Measurements from ENCODE around the gene SCCPDH.
A peak's percentile ranks its signal among the peaks of the same experiment; 100 is the strongest.

Gene SCCPDH

DNA sequence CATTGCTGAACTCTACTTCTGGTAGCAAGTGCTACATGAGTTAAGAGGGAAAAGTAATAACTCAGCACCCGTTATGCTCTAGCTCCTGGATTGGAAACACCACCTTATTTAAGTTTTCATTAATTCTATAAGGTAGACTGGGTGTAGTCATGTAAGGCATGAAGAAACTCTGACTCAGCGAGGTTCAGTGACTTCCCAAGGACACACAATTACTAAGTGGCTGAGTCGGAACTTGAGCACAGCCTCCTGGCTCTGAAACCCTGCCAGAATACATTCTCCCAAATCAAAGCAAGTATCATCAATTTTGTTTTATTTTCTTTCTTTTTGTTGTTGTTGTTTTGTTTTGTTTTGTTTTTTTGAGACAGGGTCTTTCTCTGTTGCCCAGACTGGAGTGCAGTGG is 29.1 kb upstream of the SCCPDH start:
- no peaks in the 10 kb centered on the region for H3K79me2 ChIP-seq (ENCODE audit: low read length)
- H4K20me1 ChIP-seq (ENCODE audit: insufficient read depth, low read length), result no peaks in the 10 kb centered on the region
- H3K4me3 ChIP-seq (ENCODE audit: low read length), result no peak overlapping the region
- H3K4me1 ChIP-seq (ENCODE audit: low read length), result peaks cover 19% of the 10 kb centered on the region
- H3K9ac ChIP-seq (ENCODE audit: low read length), result no peak overlapping the region
- H3K9me3 ChIP-seq (ENCODE audit: insufficient read depth, low read length), result no peaks in the 10 kb centered on the region
- H3K36me3 ChIP-seq (replicated peaks; ENCODE audit: low read depth, low read length), result no peaks in the 10 kb centered on the region
- no peak overlapping the region for H3K4me2 ChIP-seq (ENCODE audit: low read length)
- H3K27ac ChIP-seq (ENCODE audit: low read length), result no peak overlapping the region
- TF ChIP-seq EZH2phosphoT487 (IDR thresholded peaks at IDR 0.05; ENCODE audit: low read depth), result no peak
- TF ChIP-seq, protein P1, sequence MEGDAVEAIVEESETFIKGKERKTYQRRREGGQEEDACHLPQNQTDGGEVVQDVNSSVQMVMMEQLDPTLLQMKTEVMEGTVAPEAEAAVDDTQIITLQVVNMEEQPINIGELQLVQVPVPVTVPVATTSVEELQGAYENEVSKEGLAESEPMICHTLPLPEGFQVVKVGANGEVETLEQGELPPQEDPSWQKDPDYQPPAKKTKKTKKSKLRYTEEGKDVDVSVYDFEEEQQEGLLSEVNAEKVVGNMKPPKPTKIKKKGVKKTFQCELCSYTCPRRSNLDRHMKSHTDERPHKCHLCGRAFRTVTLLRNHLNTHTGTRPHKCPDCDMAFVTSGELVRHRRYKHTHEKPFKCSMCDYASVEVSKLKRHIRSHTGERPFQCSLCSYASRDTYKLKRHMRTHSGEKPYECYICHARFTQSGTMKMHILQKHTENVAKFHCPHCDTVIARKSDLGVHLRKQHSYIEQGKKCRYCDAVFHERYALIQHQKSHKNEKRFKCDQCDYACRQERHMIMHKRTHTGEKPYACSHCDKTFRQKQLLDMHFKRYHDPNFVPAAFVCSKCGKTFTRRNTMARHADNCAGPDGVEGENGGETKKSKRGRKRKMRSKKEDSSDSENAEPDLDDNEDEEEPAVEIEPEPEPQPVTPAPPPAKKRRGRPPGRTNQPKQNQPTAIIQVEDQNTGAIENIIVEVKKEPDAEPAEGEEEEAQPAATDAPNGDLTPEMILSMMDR (IDR thresholded peaks at IDR 0.05; ENCODE audit: low read depth, low read length), result no peak
- H3K27me3 ChIP-seq (ENCODE audit: low read depth, low read length), result no peaks in the 10 kb centered on the region
- H2AFZ ChIP-seq (ENCODE audit: low read depth, low read length), result no peak overlapping the region

DNA sequence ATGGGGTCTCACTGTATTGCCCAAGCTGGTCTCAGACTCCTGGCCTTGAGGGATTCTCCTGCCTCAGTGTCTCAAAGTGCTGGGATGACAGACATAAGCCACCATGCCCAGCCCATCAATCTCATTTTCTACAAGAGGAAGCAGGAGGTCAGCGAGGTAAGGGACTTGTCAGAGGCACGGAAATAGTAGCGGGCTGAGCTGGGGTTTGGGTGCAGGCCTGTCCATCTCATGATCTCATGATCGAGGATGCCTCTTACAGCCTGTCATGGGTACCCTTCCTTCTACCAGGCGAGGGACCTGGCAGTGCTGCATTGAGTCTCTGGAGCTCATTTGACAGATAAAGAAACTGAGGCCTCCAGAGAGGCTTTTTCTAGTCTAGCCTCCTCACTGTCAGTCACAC is 28.5 kb upstream of the SCCPDH start:
- Histone ChIP-seq H3K79me2 (ENCODE audit: low read length) (no peaks in the 10 kb centered on the region), H3K4me3 (ENCODE audit: low read length) (no peak overlapping the region)
- TF ChIP-seq EZH2phosphoT487 (IDR thresholded peaks at IDR 0.05; ENCODE audit: low read depth), result no peak
- TF ChIP-seq, protein P1 (IDR thresholded peaks at IDR 0.05; ENCODE audit: low read depth, low read length), result no peak

DNA sequence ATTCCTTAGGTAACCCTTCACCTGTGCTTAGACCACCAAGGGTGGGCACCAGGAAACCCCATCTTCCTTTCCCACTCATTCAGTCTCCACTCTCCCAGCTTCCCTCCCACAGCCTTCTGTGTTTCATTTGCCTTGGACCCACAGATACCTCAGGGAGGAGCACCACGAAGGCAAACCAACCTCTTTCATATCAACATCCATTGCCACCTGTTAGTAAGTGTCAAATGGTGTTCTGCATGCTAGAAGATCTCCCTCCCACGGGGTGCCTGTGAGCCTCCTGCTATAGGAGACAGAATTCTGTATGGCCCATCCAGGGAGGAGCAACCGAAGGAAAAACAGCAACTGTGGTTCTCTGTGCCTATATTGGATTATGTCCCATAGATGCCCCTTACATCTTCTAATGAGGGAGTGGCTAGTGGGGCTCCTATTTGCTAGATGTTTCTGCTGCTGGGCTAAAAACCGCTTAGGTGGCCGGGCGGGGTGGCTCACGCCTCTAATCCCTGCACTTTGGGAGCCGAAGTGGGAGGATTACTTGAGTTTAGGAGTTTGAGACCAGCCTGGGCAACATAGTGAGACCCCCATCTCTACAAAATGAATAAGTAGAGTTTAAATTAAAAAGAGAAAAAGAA is 25.6 kb upstream of the SCCPDH start:
- peak overlapping the region; percentile 28 for H3K27ac ChIP-seq (ENCODE audit: low read length)
- no peaks in the 10 kb centered on the region for H3K27me3 ChIP-seq (ENCODE audit: low read depth, low read length)
- TF ChIP-seq EZH2phosphoT487 (IDR thresholded peaks at IDR 0.05; ENCODE audit: low read depth), result no peak
- TF ChIP-seq, protein P1 (IDR thresholded peaks at IDR 0.05; ENCODE audit: low read depth, low read length), result no peak
- no peaks in the 10 kb centered on the region for H3K79me2 ChIP-seq (ENCODE audit: low read length)
- H3K9me3 ChIP-seq (ENCODE audit: insufficient read depth, low read length), result no peaks in the 10 kb centered on the region
- peak overlapping the region; percentile 51 for H3K4me3 ChIP-seq (ENCODE audit: low read length)
- H4K20me1 ChIP-seq (ENCODE audit: insufficient read depth, low read length), result no peaks in the 10 kb centered on the region
- H3K4me1 ChIP-seq (ENCODE audit: low read length), result peaks cover 18% of the 10 kb centered on the region
- peak overlapping the region; percentile 77 for H2AFZ ChIP-seq (ENCODE audit: low read depth, low read length)
- H3K36me3 ChIP-seq (replicated peaks; ENCODE audit: low read depth, low read length), result no peaks in the 10 kb centered on the region
- H3K9ac ChIP-seq (ENCODE audit: low read length), result peak overlapping the region; percentile 49
- peak overlapping the region; percentile 52 for H3K4me2 ChIP-seq (ENCODE audit: low read length)

More for the DNA sequence above, 28.5 kb upstream of the SCCPDH start:
- Histone ChIP-seq H3K27me3 (ENCODE audit: low read depth, low read length) (no peaks in the 10 kb centered on the region), H3K36me3 (replicated peaks; ENCODE audit: low read depth, low read length) (no peaks in the 10 kb centered on the region), H4K20me1 (ENCODE audit: insufficient read depth, low read length) (no peaks in the 10 kb centered on the region), H3K4me1 (ENCODE audit: low read length) (peaks cover 18% of the 10 kb centered on the region), H2AFZ (ENCODE audit: low read depth, low read length) (no peak overlapping the region), H3K9me3 (ENCODE audit: insufficient read depth, low read length) (no peaks in the 10 kb centered on the region), H3K4me2 (ENCODE audit: low read length) (no peak overlapping the region), H3K27ac (ENCODE audit: low read length) (no peak overlapping the region), H3K9ac (ENCODE audit: low read length) (no peak overlapping the region)

DNA sequence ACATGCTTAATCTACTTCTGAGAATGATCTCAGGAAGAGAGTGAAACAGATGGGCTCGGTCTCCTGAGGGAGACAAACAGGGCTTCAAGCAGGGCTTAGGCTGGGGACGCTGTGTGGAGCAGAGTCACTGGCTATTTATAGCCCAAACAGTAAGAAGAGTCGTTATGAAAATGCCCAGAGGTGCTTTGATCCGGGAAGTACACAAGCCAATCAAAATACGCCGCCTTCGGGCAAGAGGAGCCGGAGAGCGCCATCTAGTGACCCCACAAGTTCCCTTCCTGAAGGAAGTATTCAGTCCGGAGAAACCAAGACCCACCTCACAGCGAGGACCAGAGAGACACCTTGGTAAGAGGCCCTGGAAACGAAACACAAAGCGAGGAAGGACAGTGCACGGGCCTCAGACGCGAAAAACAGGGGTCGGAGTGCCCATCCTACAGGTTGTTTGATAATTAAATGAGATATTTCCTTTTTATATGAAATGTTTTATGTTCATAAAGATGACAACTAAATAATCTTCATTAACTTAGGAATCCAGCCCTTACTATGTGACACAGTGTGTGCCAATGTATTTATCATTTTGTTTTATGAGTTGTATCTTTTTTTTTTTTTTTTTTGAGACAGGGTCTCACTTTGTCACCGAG is 25.0 kb upstream of the SCCPDH start:
- Histone ChIP-seq H2AFZ (ENCODE audit: low read depth, low read length) (peak overlapping the region; percentile 83), H3K79me2 (ENCODE audit: low read length) (no peaks in the 10 kb centered on the region), H3K27me3 (ENCODE audit: low read depth, low read length) (no peaks in the 10 kb centered on the region), H3K27ac (ENCODE audit: low read length) (peak overlapping the region; percentile 28), H3K4me3 (ENCODE audit: low read length) (peak overlapping the region; percentile 60), H3K4me1 (ENCODE audit: low read length) (peaks cover 17% of the 10 kb centered on the region), H3K4me2 (ENCODE audit: low read length) (peak overlapping the region; percentile 52), H4K20me1 (ENCODE audit: insufficient read depth, low read length) (no peaks in the 10 kb centered on the region), H3K36me3 (replicated peaks; ENCODE audit: low read depth, low read length) (no peaks in the 10 kb centered on the region), H3K9ac (ENCODE audit: low read length) (peak overlapping the region; percentile 53), H3K9me3 (ENCODE audit: insufficient read depth, low read length) (no peaks in the 10 kb centered on the region)
- no peak for TF ChIP-seq EZH2phosphoT487 (IDR thresholded peaks at IDR 0.05; ENCODE audit: low read depth)
- TF ChIP-seq, protein P1 (IDR thresholded peaks at IDR 0.05; ENCODE audit: low read depth, low read length), result peak; percentile 89
